HepG2 (cell line): ENCODE results near the gene BSND. TPM values are rescaled to one million over a fixed set of nuclear protein-coding genes. Genes with fewer than 3 reads are reported as not detected.

Source experiments
- ATAC-seq: fragments of 200-7000 bp; cut with Tn5 transposase; 3 replicates; pipeline ENCODE4 v1.9.1; 2020; ENCODE audit warnings: mild to moderate bottlenecking, moderate library complexity
- BruUV-seq: library from RNA; stranded (reverse); fragments of 400-500 nt; replicated peaks from 2 replicates; lab custom pipeline; 2021; lab: Mats Ljungman, UMichigan
- CTCF ChIA-PET: fragments of 300-600 bp; formaldehyde crosslinking; extraction: SDS; loops from one replicate; lab custom pipeline; 2021; ENCODE audit warnings: low total read pairs, inconsistent platforms, low intra/inter-chr PET ratio; lab: Yijun Ruan, JAX
- POLR2A ChIA-PET: fragments of 350-600 bp; sonication (Branson Sonifier 250); formaldehyde crosslinking; loops from one replicate; lab custom pipeline; 2020; ENCODE audit warnings: antibody characterized with exemption, inconsistent platforms; lab: Yijun Ruan, JAX
- DNase-seq: peaks from one replicate; pipeline ENCODE4 v3.0.0-alpha.2; 2015; ENCODE audit warnings: low spot score
- FAIRE-seq: peaks from 3 replicates; lab custom pipeline; 2011; peaks lifted over from hg19 to GRCh38; lab: Jason Lieb, UNC
- H2AFZ ChIP-seq: one replicate; pipeline ENCODE4 v1.6.1; 2011; ENCODE audit warnings: low read length, inconsistent platforms
- H3K27ac ChIP-seq: fragments of 300-600 bp; 3 replicates; pipeline ENCODE4 v1.8.0; 2011; ENCODE audit warnings: mixed run types, mild to moderate bottlenecking, mixed read lengths, low read length, inconsistent platforms; ENCODE audit not compliant: insufficient read depth; ENCODE audit errors: extremely low read length
- H3K27me3 ChIP-seq, 2 experiments: fragments of 200-600 bp in 1 of 2; 2 replicates in 1 of 2; 3 replicates in 1 of 2; pipeline versions ENCODE4 v1.6.0 to v1.8.0; 2011; ENCODE audit warnings: low read length in 2 of 2, mild to moderate bottlenecking in 2 of 2, moderate library complexity in 2 of 2, inconsistent platforms in 1 of 2; ENCODE audit not compliant: insufficient read depth in 2 of 2, control insufficient read depth in 1 of 2
- H3K36me3 ChIP-seq, 2 experiments: fragments of 200-600 bp in 1 of 2; replicated peaks in 1 of 2; 2 replicates in 1 of 2; 3 replicates in 1 of 2; pipeline versions ENCODE4 v1.5.1 to v1.8.0; 2011; ENCODE audit warnings: low read length in 2 of 2, inconsistent platforms in 1 of 2; ENCODE audit not compliant: insufficient read depth in 2 of 2, control insufficient read depth in 1 of 2
- H3K4me1 ChIP-seq: 2 replicates; pipeline ENCODE4 v1.5.1; 2012; ENCODE audit warnings: low read length, inconsistent platforms; ENCODE audit not compliant: insufficient read depth
- H3K4me2 ChIP-seq: 2 replicates; pipeline ENCODE4 v1.6.0; 2011; ENCODE audit warnings: low read depth, low read length, inconsistent platforms
- H3K4me3 ChIP-seq, 3 experiments: fragments of 200-600 bp in 1 of 3; sonication (generic), shearing (Covaris generic) in 1 of 3; replicated peaks in 1 of 3; 2 replicates each; pipeline ENCODE4 v1.5.1; 2011 to 2016; ENCODE audit warnings: low read length in 3 of 3, inconsistent platforms in 2 of 3, low read depth in 2 of 3, mild to moderate bottlenecking in 2 of 3, control low read depth in 1 of 3, mixed read lengths in 1 of 3; ENCODE audit not compliant: insufficient read depth in 1 of 3
- H3K79me2 ChIP-seq: one replicate; pipeline ENCODE4 v1.6.1; 2011; ENCODE audit warnings: low read length, inconsistent platforms; ENCODE audit not compliant: insufficient read depth
- H3K9ac ChIP-seq: 2 replicates; pipeline ENCODE4 v1.6.0; 2011; ENCODE audit warnings: mild to moderate bottlenecking, low read depth, low read length, inconsistent platforms; ENCODE audit not compliant: insufficient read depth
- H3K9me3 ChIP-seq: 2 replicates; pipeline ENCODE4 v1.5.1; 2012; ENCODE audit warnings: mild to moderate bottlenecking, low read length
- H4K20me1 ChIP-seq: 2 replicates; pipeline ENCODE4 v1.6.0; 2011; ENCODE audit warnings: inconsistent platforms, mild to moderate bottlenecking, low read length, moderate library complexity; ENCODE audit not compliant: insufficient read depth
- CREB1 ChIP-seq, 2 experiments: fragments of 450-650 bp in 1 of 2; IDR thresholded peaks; 2 replicates each; pipeline ENCODE4 v1.6.1; 2016 to 2017; ENCODE audit warnings: control low read depth in 1 of 2, mild to moderate bottlenecking in 1 of 2, missing compliant biosample characterization in 1 of 2, missing genetic modification characterization in 1 of 2
- EED ChIP-seq: sonication (generic); formaldehyde crosslinking; IDR thresholded peaks from 2 replicates; pipeline ENCODE4 v1.5.0; 2020; ENCODE audit warnings: mild to moderate bottlenecking, missing genetic modification reagents
- PRPF4 ChIP-seq: fragments of 200-400 bp; formaldehyde crosslinking; IDR thresholded peaks from 2 replicates; pipeline ENCODE4 v1.6.1; 2016; ENCODE audit warnings: low read length, low read depth; ENCODE audit not compliant: poor library complexity, severe bottlenecking
- RORA ChIP-seq: sonication (generic); formaldehyde crosslinking; IDR thresholded peaks from 2 replicates; pipeline ENCODE4 v1.5.0; 2020; ENCODE audit warnings: mild to moderate bottlenecking, missing genetic modification reagents, moderate library complexity
- SMARCC2 ChIP-seq: fragments of 450-650 bp; IDR thresholded peaks from 2 replicates; pipeline ENCODE4 v1.6.1; 2017; ENCODE audit warnings: antibody characterized with exemption, mild to moderate bottlenecking
- SMC3 ChIP-seq: IDR thresholded peaks from 2 replicates; pipeline ENCODE4 v1.6.1; 2011; ENCODE audit warnings: low read length, improper control_type of control experiment
- ZBTB37 ChIP-seq: sonication (generic); formaldehyde crosslinking; IDR thresholded peaks from 2 replicates; pipeline ENCODE4 v1.4.0; 2020; ENCODE audit warnings: mild to moderate bottlenecking, missing genetic modification reagents
- ZNF180 ChIP-seq: sonication (generic); formaldehyde crosslinking; IDR thresholded peaks from 2 replicates; pipeline ENCODE4 v1.4.0; 2020; ENCODE audit warnings: low read depth, missing genetic modification reagents, borderline replicate concordance
- ZNF510 ChIP-seq: sonication (generic); formaldehyde crosslinking; IDR thresholded peaks from 2 replicates; pipeline ENCODE4 v1.4.0; 2020; ENCODE audit warnings: low read depth, mild to moderate bottlenecking, missing genetic modification reagents
- ZNF512 ChIP-seq: sonication (generic); formaldehyde crosslinking; IDR thresholded peaks from 2 replicates; pipeline ENCODE4 v1.4.0; 2020; ENCODE audit warnings: mild to moderate bottlenecking, missing genetic modification reagents
- ZNF776 ChIP-seq: sonication (generic); formaldehyde crosslinking; IDR thresholded peaks from 2 replicates; pipeline ENCODE4 v1.4.0; 2020; ENCODE audit warnings: mild to moderate bottlenecking, missing genetic modification reagents
- WGBS: methylation state at CpG from one replicate; pipeline ENCODE4 v1.1.6; 2017; ENCODE audit warnings: low lambda C conversion rate; 5-methylcytosine and 5-hydroxymethylcytosine counted together
- in situ Hi-C: cut with HindIII; loops from 2 replicates; pipeline ENCODE4 v1.10.0; 2017; ENCODE audit warnings: low pct_unique_long_range_greater_than_20kb; ENCODE audit not compliant: extremely low pct_ligation_motif_present
- intact Hi-C: fragments of 100-400 bp; cut with micrococcal nuclease; formaldehyde crosslinking; loops from one replicate; pipeline ENCODE4 v1.10.0; 2022; ENCODE audit not compliant: unreplicated experiment
- polyA plus RNA-seq, 8 experiments: library from polyadenylated mRNA; depleted of rRNA in 3 of 8; stranded (reverse) in 7 of 8; unstranded in 1 of 8; fragments of >200 nt; fragmentation: Illumina TruSeq in 4 of 8; extraction: Trizol in 4 of 8; gene quantifications; 2 replicates each; pipeline versions ENCODE4 v1.2.1 to v1.2.3, GENCODE V29; 2011 to 2016; ENCODE audit warnings: low read depth in 4 of 8, missing spikeins in 1 of 8, mixed read lengths in 1 of 8; ENCODE audit not compliant: insufficient read depth in 1 of 8
- total RNA-seq, 5 experiments: library from RNA; depleted of rRNA; stranded (reverse); fragments of >200 nt; fragmentation: Illumina TruSeq; extraction: Trizol; gene quantifications; 2 replicates each; pipeline ENCODE4 v1.2.3, GENCODE V29; 2016; ENCODE audit warnings: low read depth in 1 of 5

The BSND gene
- total and polyA plus RNA-seq, 2 of the 13 experiments (the other 11 are each of a cell fraction or from before 2014, with no cell fraction given): not detected

DNA sequence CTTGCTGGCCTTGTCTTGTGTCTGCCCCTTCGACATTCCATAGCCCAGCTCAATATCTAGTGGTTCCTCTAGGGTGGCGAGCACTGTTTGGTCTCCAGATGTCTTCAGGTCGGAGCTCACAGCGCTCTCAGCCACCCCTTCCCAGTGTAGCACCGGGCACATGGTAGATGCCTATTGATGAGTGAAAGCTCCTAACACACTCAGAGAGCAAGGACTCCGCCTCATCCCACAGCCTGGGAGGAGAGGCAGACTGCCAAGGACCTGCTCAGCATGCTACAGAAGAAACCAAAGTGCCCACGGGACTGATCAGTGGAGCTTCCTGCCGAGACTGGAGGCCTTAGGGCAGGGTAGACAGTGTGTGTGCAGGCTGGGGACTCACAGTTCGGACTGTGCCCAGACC is 51.5 kb downstream of the BSND start:
- no TSS peak for BruUV-seq
- Histone ChIP-seq H4K20me1 (peaks cover 22% of the 10 kb centered on the region), H3K4me3 (no peak overlapping the region), H3K79me2 (peaks cover 22% of the 10 kb centered on the region), H3K4me1 (peaks cover 32% of the 10 kb centered on the region), H3K4me2 (no peak overlapping the region), H3K27me3 (no peaks in the 10 kb centered on the region), H3K27ac (no peak overlapping the region), H3K36me3 (peaks cover 14 to 60% of the 10 kb centered on the region in 2 experiments), H2AFZ (no peak overlapping the region), H3K9me3 (no peaks in the 10 kb centered on the region), H3K9ac (no peak overlapping the region)
- 89% methylated on average over 7 of the region's 9 CpGs for WGBS
- in situ Hi-C loops: no loop called here
- ATAC-seq (no peak), DNase-seq (no peak), FAIRE-seq (no peak)
- TF ChIP-seq SMARCC2 (no peak), EED (CRISPR knock-in tag) (no peak), RORA (CRISPR knock-in tag) (no peak), ZNF512 (CRISPR knock-in tag) (no peak), PRPF4 (no peak), ZNF180 (CRISPR knock-in tag) (no peak), SMC3 (no peak), ZNF510 (CRISPR knock-in tag) (no peak), ZBTB37 (CRISPR knock-in tag) (no peak), ZNF776 (CRISPR knock-in tag) (no peak), CREB1 (IDR thresholded peaks at IDR 0.05) (no peak), CREB1 (CRISPR knock-in tag; IDR thresholded peaks at IDR 0.05) (no peak)
- ChIA-PET POLR2A (interaction anchor here (1.6 kb wide), 1 partner anchor 9 kb away, joined by 5 read pairs; no protein-coding TSS in a partner anchor), CTCF (no interaction called here)
- intact Hi-C loops: no loop called here
